Ovary (tissue), 9 donors: Measurements from ENCODE around the gene DMRTC2. TPM values are rescaled to one million over a fixed set of nuclear protein-coding genes. Genes with fewer than 3 reads are reported as not detected.

Source experiments
- DNase-seq, 5 donors: peaks; one replicate each; pipeline ENCODE4 v3.0.0-alpha.2; 2019 to 2020
- H3K27ac ChIP-seq, 2 donors: fragments of 200-600 bp; one replicate each; pipeline versions ENCODE4 v1.5.1 to v1.8.0; 2019 to 2022
- H3K27me3 ChIP-seq: fragments of 200-600 bp; one replicate; pipeline ENCODE4 v1.8.0; 2022
- H3K36me3 ChIP-seq: fragments of 200-600 bp; sonication (generic); one replicate; pipeline ENCODE4 v1.5.1; 2019
- H3K4me1 ChIP-seq: one replicate; pipeline ENCODE4 v1.8.1; 2013; ENCODE audit warnings: mild to moderate bottlenecking, moderate library complexity; ENCODE audit not compliant: insufficient read depth
- H3K4me3 ChIP-seq: fragments of 200-600 bp; sonication (generic); one replicate; pipeline ENCODE4 v1.5.1; 2017
- H3K9me3 ChIP-seq, 2 donors: fragments of 200-600 bp in 1 of 2; sonication (generic) in 1 of 2; one replicate each; pipeline versions ENCODE4 v1.5.1 to v1.8.1; 2013 to 2019; ENCODE audit warnings: mild to moderate bottlenecking in 1 of 2, moderate library complexity in 1 of 2
- CTCF ChIP-seq, 3 donors: fragments of 450-650 bp in 2 of 3; fragments of 200-600 bp in 1 of 3; IDR thresholded peaks; one replicate each; pipeline versions ENCODE4 v1.5.1 to v1.8.0; 2016 to 2022; ENCODE audit warnings: antibody characterized with exemption in 3 of 3, mild to moderate bottlenecking in 1 of 3
- EP300 ChIP-seq: sonication (generic); formaldehyde crosslinking; IDR thresholded peaks from one replicate; pipeline ENCODE4 v1.6.1; 2017; ENCODE audit warnings: antibody characterized with exemption
- POLR2A ChIP-seq: fragments of 450-650 bp; IDR thresholded peaks from one replicate; pipeline ENCODE4 v1.6.1; 2017; ENCODE audit warnings: antibody characterized with exemption, mild to moderate bottlenecking, moderate library complexity
- WGBS, 3 donors: extraction: QIAGEN DNeasy Blood & Tissue Kit in 1 of 3; methylation state at CpG; one replicate each; pipeline versions ENCODE4 v1.1.5 to v1.1.7; 2013 to 2017; 5-methylcytosine and 5-hydroxymethylcytosine counted together
- intact Hi-C, 4 donors: fragments of 100-400 bp; cut with DNase I; formaldehyde crosslinking; loops; one replicate each; pipeline versions ENCODE4 v1.11.0 to v1.15.1; 2022 to 2023
- polyA plus RNA-seq, 2 donors: library from polyadenylated mRNA; stranded (reverse); fragments of 200-250 nt in 1 of 2; fragments of 350-450 nt in 1 of 2; fragmentation: Illumina TruSeq in 1 of 2; extraction: RNeasy Lipid Tissue Mini Kit (QIAGEN cat#74804) in 1 of 2; gene quantifications; one replicate each; pipeline ENCODE4 v1.2.3, GENCODE V29; 2013 to 2014
- total RNA-seq, 7 donors: library from RNA; depleted of rRNA in 2 of 7; stranded (reverse); fragments of >200 nt in 2 of 7; fragmentation: NEBNext Ultra II Directional in 3 of 7; extraction: Animal tissue kit (Norgen Biotek cat#: 25700) in 3 of 7; gene quantifications; one replicate each; pipeline versions ENCODE4 v1.1.0 to v1.2.4, GENCODE V29; 2016 to 2023
- donor health status: DM: no; HTN: no; CAD: no; lungs with moderate emphysema.
- donor health status: DM: no; HTN: no; CAD: no.
- donor health status: Bipolar disorder and iron deficiency.
- donor health status: DM: yes; HTN: yes; CAD: no.
- donor health status: DM: no; HTN: no; CAD: no.
- donor health status: DM: yes; HTN: yes; CAD: no.

DMRTC2 gene
- total and polyA plus RNA-seq, 9 donors: 0.07 TPM; not detected in 8

GRCh38 chr19:41849067-41849466 is 4.2 kb downstream of the DMRTC2 start:
- WGBS, 3 donors: 35 to 55% (median 51%) methylated on average over 2 of the region's 2 CpGs
- TF ChIP-seq CTCF (IDR thresholded peaks at IDR 0.05) (no peak), EP300 (no peak), POLR2A (no peak)
- H3K4me1 ChIP-seq: no peaks in the 10 kb centered on the region
- intact Hi-C loops: no loop called here
- no peak overlapping the region for H3K27ac ChIP-seq
- H3K36me3 ChIP-seq: no peaks in the 10 kb centered on the region
- no peaks in the 10 kb centered on the region for H3K9me3 ChIP-seq
- no peak for DNase-seq
- H3K4me3 ChIP-seq: no peak overlapping the region
- no peaks in the 10 kb centered on the region for H3K27me3 ChIP-seq

- H3K9me3 ChIP-seq: no peaks in the 10 kb centered on the region
- TF ChIP-seq CTCF (IDR thresholded peaks at IDR 0.05) (no peak), POLR2A (no peak), EP300 (no peak)
- WGBS, 3 donors: 47 to 63% (median 62%) methylated on average over 5 of the region's 5 CpGs
Measured at GRCh38 chr19:41850381-41850780, 5.5 kb downstream of the DMRTC2 start.

GRCh38 chr19:41851456-41851855 is 6.6 kb downstream of the DMRTC2 start:
- no peak overlapping the region for H3K27ac ChIP-seq
- intact Hi-C loops: no loop called here
- 13 to 24% (median 16%) methylated on average over 4 of the region's 4 CpGs for WGBS, 3 donors
- H3K4me1 ChIP-seq: no peaks in the 10 kb centered on the region
- DNase-seq: no peak
- H3K36me3 ChIP-seq: no peaks in the 10 kb centered on the region
- no peak overlapping the region for H3K4me3 ChIP-seq
- no peak for TF ChIP-seq CTCF (IDR thresholded peaks at IDR 0.05)
- TF ChIP-seq POLR2A: no peak
- no peak for TF ChIP-seq EP300
- H3K27me3 ChIP-seq: no peaks in the 10 kb centered on the region
- H3K9me3 ChIP-seq: no peaks in the 10 kb centered on the region

More at GRCh38 chr19:41850381-41850780, 5.5 kb downstream of the DMRTC2 start:
- no peak for DNase-seq
- intact Hi-C loops: no loop called here
- Histone ChIP-seq H3K27me3 (no peaks in the 10 kb centered on the region), H3K27ac (no peak overlapping the region), H3K4me3 (no peak overlapping the region), H3K4me1 (no peaks in the 10 kb centered on the region), H3K36me3 (no peaks in the 10 kb centered on the region)

DNA sequence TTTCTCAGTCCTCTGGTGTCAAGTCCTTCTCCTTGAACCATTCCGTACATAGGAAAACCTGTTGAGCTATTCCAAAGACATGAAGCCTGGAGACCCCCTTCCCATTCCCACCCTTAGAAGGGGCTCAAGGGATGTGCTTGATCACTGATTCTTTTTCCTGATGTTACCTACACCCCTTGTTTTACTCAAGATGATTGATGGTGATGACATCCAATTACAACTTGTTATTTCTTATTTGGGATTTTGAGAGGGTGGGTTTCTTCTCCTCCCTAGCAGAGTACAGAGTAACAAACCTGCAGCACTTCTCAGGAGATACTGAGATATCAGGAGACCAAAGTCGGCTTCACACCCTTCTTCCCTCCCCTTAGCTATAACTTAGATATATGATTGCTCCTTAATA is 8.5 kb downstream of the DMRTC2 start:
- no peak for DNase-seq
- Histone ChIP-seq H3K27ac (no peak overlapping the region), H3K4me3 (no peak overlapping the region), H3K36me3 (no peaks in the 10 kb centered on the region), H3K27me3 (no peaks in the 10 kb centered on the region), H3K9me3 (no peaks in the 10 kb centered on the region), H3K4me1 (no peaks in the 10 kb centered on the region)
- no peak for TF ChIP-seq POLR2A
- TF ChIP-seq EP300: no peak
- no peak for TF ChIP-seq CTCF (IDR thresholded peaks at IDR 0.05)
- intact Hi-C loops: no loop called here
- 62 to 87% (median 64%) methylated on average over 2 of the region's 2 CpGs for WGBS, 3 donors
